HEK293T (cell line): ENCODE results near the gene NT5DC2.

Experiments
- CTCF ChIA-PET: fragments of 350-600 bp; formaldehyde crosslinking; extraction: SDS; loops from one replicate; lab custom pipeline; 2021; ENCODE audit warnings: antibody characterized with exemption, inconsistent platforms; lab: Yijun Ruan, JAX
- POLR2A ChIA-PET: fragments of 350-600 bp; formaldehyde crosslinking; extraction: SDS; loops from one replicate; lab custom pipeline; 2020; ENCODE audit warnings: antibody characterized with exemption, inconsistent platforms; lab: Yijun Ruan, JAX
- DNase-seq: peaks from one replicate; pipeline ENCODE4 v3.0.0; 2012; ENCODE audit warnings: mixed read lengths; ENCODE audit errors: extremely low spot score
- ARNT ChIP-seq: fragments of 450-650 bp; IDR thresholded peaks from 2 replicates; pipeline ENCODE4 v1.6.1; 2017; ENCODE audit warnings: mild to moderate bottlenecking
- BHLHE40 ChIP-seq: fragments of 450-650 bp; IDR thresholded peaks from 2 replicates; pipeline ENCODE4 v1.6.1; 2016; ENCODE audit warnings: mild to moderate bottlenecking, moderate library complexity, borderline replicate concordance
- CTBP1 ChIP-seq: fragments of 450-650 bp; IDR thresholded peaks from 2 replicates; pipeline ENCODE4 v1.6.1; 2016; ENCODE audit warnings: borderline replicate concordance
- ELF4 ChIP-seq: fragments of 450-650 bp; IDR thresholded peaks from 2 replicates; pipeline ENCODE4 v1.6.1; 2017; ENCODE audit warnings: antibody characterized with exemption
- FOXA1 ChIP-seq: fragments of 450-650 bp; IDR thresholded peaks from 2 replicates; pipeline ENCODE4 v1.6.1; 2016; ENCODE audit warnings: mild to moderate bottlenecking
- FOXK2 ChIP-seq: fragments of 450-650 bp; IDR thresholded peaks from 2 replicates; pipeline ENCODE4 v1.6.1; 2016; ENCODE audit warnings: mild to moderate bottlenecking
- FOXM1 ChIP-seq: fragments of 450-650 bp; IDR thresholded peaks from 2 replicates; pipeline ENCODE4 v1.6.1; 2017; ENCODE audit warnings: mild to moderate bottlenecking, borderline replicate concordance
- HDGF ChIP-seq: fragments of 450-650 bp; IDR thresholded peaks from 2 replicates; pipeline ENCODE4 v1.6.1; 2017; ENCODE audit warnings: antibody characterized with exemption, borderline replicate concordance
- L3MBTL2 ChIP-seq: fragments of 450-650 bp; conservative IDR thresholded peaks from 2 replicates; pipeline ENCODE4 v1.6.1; 2016; ENCODE audit warnings: mild to moderate bottlenecking
- LEF1 ChIP-seq: fragments of 450-650 bp; IDR thresholded peaks from 2 replicates; pipeline ENCODE4 v1.6.1; 2017; ENCODE audit warnings: mild to moderate bottlenecking, borderline replicate concordance
- NFRKB ChIP-seq: fragments of 450-650 bp; IDR thresholded peaks from 2 replicates; pipeline ENCODE4 v1.6.1; 2016; ENCODE audit warnings: mild to moderate bottlenecking, moderate library complexity
- PKNOX1 ChIP-seq: fragments of 450-650 bp; IDR thresholded peaks from 2 replicates; pipeline ENCODE4 v1.6.1; 2016
- SP1 ChIP-seq: fragments of 450-650 bp; IDR thresholded peaks from 2 replicates; pipeline ENCODE4 v1.6.1; 2017
- SUZ12 ChIP-seq: fragments of 450-650 bp; IDR thresholded peaks from 2 replicates; pipeline ENCODE4 v1.6.1; 2016; ENCODE audit warnings: mild to moderate bottlenecking
- TARDBP ChIP-seq: fragments of 450-650 bp; IDR thresholded peaks from 2 replicates; pipeline ENCODE4 v1.6.1; 2016
- ZNF384 ChIP-seq: fragments of 450-650 bp; IDR thresholded peaks from 2 replicates; pipeline ENCODE4 v1.6.1; 2016

The NT5DC2 gene

DNA sequence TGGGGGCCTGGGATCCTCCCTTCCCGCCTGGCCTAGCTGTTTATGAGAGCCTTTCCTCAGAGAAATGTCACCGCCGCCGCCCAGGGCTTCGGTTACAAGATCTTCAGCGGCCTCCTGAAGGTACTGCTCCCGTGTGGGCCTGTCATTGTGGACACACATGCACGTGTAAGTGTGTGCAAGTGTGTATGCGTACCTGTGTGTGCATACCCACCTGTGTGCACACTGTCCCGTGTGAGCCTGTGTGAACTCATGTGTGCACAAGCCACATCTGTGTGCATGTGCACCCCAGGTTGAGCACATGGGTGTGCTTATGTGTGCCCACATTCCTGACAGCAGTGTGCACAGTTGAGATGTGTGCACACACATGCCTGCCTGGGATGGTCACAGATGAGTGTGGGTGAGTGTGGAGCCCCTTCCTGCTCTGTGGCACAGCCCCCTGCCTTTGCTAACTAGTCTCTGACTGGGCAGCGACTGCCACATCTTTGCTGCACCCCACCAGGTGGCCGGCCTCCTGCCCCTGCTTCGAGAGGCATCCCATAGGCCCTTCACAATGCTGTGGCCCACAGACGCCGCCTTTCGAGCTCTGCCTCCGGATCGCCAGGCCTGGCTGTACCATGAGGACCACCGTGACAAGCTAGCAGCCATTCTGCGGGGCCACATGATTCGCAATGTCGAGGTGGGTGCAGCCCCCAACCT is 14.1 kb downstream of the NT5DC2 start:
- no peak for DNase-seq
- TF ChIP-seq FOXA1 (no peak), ZNF384 (no peak), FOXM1 (no peak), FOXK2 (no peak), TARDBP (no peak)
- ChIA-PET CTCF (no interaction called here), POLR2A (interaction anchor here (1.2 kb wide), 1 partner anchor 17 kb away, joined by 3 read pairs; the partner anchor contains the start of gene UQCC5)

DNA sequence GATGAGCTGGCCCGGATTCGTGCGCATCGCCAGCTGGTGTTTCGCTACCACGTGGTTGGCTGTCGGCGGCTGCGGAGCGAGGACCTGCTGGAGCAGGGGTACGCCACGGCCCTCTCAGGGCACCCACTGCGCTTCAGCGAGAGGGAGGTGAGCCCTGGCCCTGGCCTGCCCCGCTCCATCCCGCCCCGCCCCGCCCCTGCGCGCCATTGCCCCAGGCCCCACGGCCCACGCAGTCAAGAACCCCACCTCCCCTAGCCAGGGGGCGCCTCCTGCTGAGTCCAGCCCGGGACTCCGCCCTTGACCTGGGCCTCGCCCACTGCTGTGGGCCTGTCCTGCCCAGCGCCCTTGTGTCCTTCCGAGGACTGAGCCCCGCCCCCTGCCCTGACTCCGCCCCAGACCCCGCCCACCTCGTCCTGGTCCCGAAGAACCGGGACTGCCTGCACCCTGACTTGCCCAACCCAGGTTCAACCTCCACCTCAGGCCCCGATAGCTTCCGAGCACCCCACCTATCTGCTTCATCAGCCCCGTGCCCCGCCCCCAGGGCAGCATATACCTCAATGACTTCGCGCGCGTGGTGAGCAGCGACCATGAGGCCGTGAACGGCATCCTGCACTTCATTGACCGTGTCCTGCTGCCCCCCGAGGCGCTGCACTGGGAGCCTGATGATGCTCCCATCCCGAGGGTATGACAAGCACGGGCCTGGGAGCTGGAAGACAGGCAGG is 14.8 kb downstream of the NT5DC2 start:
- peak; percentile 54 for DNase-seq
- no peak for TF ChIP-seq ARNT
- no peak for TF ChIP-seq HDGF
- no peak for TF ChIP-seq LEF1
- TF ChIP-seq CTBP1: no peak
- TF ChIP-seq NFRKB: no peak
- no peak for TF ChIP-seq L3MBTL2
- ChIA-PET CTCF (no interaction called here), POLR2A (interaction anchor here (0.7 to 1.5 kb wide), 4 partner anchors 12 to 252 kb away, joined by 3 read pairs; partner anchors contain the start of gene UQCC5)

GRCh38 chr3:52517796-52518722 is 15.6 kb downstream of the NT5DC2 start:
- POLR2A ChIA-PET: interaction anchor here (0.7 to 1.5 kb wide), 5 partner anchors 9 to 253 kb away, joined by 3 read pairs; partner anchors contain the start of gene UQCC5
- DNase-seq: no peak
- CTCF ChIA-PET: no interaction called here

DNA sequence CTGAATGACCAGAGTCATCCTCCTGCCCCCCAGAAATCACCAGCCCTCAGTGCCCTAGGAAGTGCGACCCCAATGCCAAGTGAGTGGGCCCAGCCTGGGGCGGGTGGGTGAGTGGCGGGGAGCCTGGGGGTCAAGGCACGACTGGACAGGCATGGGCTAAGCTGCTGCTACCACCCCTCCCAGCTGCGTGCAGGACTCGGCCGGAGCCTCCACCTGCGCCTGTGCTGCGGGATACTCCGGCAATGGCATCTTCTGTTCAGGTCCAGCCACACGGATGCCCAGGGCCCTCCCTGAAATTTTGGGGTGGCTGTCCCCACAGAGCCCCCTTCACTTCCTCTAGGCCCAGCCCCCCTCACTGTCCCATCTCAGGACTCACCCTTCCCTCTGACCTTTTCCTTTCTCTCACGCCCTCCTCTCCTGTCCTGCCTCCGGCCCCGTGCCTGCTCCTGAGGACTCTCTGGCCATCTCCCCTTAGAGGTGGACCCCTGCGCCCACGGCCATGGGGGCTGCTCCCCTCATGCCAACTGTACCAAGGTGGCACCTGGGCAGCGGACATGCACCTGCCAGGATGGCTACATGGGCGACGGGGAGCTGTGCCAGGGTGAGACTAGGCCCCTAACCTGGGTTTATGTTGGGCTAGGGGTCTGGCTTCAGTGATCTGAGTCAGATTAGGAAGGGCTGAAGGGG is 17.0 kb downstream of the NT5DC2 start:
- ChIA-PET POLR2A (no interaction called here), CTCF (no interaction called here)
- no peak for DNase-seq
- TF ChIP-seq ARNT: no peak
- no peak for TF ChIP-seq ELF4
- no peak for TF ChIP-seq LEF1
- no peak for TF ChIP-seq TARDBP
- no peak for TF ChIP-seq FOXM1
- no peak for TF ChIP-seq FOXA1
- no peak for TF ChIP-seq SUZ12
- no peak for TF ChIP-seq NFRKB
- no peak for TF ChIP-seq PKNOX1
- no peak for TF ChIP-seq SP1
- no peak for TF ChIP-seq L3MBTL2
- no peak for TF ChIP-seq BHLHE40
- no peak for TF ChIP-seq HDGF
- TF ChIP-seq CTBP1: no peak

More at GRCh38 chr3:52517796-52518722, 15.6 kb downstream of the NT5DC2 start:
- TF ChIP-seq ELF4: no peak
- no peak for TF ChIP-seq NFRKB
- TF ChIP-seq FOXA1: no peak
- TF ChIP-seq HDGF: no peak
- no peak for TF ChIP-seq SUZ12
- TF ChIP-seq ZNF384: no peak
- no peak for TF ChIP-seq LEF1
- no peak for TF ChIP-seq SP1
- no peak for TF ChIP-seq ARNT
- TF ChIP-seq BHLHE40: no peak
- TF ChIP-seq TARDBP: no peak

GRCh38 chr3:52515192-52515591 is 18.5 kb downstream of the NT5DC2 start:
- ChIA-PET CTCF (no interaction called here), POLR2A (interaction anchor here (1.4 kb wide), 1 partner anchor 21 kb away, joined by 3 read pairs; the partner anchor contains the start of gene UQCC5)
- TF ChIP-seq TARDBP: no peak
- no peak for DNase-seq

DNA sequence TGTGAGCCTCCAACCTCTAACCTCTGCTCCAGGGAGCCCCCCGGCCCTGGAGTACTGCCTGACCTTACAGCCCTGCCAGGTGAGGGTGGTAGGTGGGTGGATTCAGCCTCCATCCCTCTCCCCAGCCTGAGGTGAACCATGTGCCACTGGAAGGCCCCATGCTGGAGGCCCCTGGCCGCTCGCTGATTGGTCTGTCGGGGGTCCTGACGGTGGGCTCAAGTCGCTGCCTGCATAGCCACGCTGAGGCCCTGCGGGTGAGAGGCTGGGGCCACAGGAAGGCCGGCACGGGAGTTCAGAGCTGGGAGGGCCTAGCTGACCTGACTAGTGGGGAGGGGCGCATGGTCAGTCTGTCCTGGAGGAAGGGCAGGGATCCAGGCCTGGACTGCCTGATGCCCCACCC is 19.1 kb downstream of the NT5DC2 start:
- POLR2A ChIA-PET: no interaction called here
- no peak for DNase-seq
- CTCF ChIA-PET: no interaction called here
- TF ChIP-seq ELF4 (no peak), NFRKB (no peak), FOXA1 (no peak), L3MBTL2 (no peak), FOXM1 (no peak), BHLHE40 (no peak), TARDBP (no peak), ZNF384 (no peak), HDGF (no peak), SP1 (no peak), LEF1 (no peak), SUZ12 (no peak), FOXK2 (no peak), CTBP1 (no peak), PKNOX1 (no peak), ARNT (no peak)
